Panc1 (cell line): Measurements from ENCODE around the gene CDK8. TPM values are rescaled to one million over a fixed set of nuclear protein-coding genes. Genes with fewer than 3 reads are reported as not detected.
"Not testable (repeated sequence)": the region's sequence is repeated elsewhere in the genome, so short reads cannot be mapped to it uniquely, and the experiment has no call there.

Experiments used
- ATAC-seq: fragments of 200-7000 bp; cut with Tn5 transposase; 2 replicates; pipeline ENCODE4 v1.9.1; 2020; ENCODE audit warnings: mild to moderate bottlenecking, moderate library complexity
- BruUV-seq: library from RNA; stranded (reverse); fragments of 400-500 nt; replicated peaks from 2 replicates; lab custom pipeline; 2021; lab: Mats Ljungman, UMichigan
- CTCF ChIA-PET: fragments of 300-600 bp; sonication (Branson Sonifier 250); formaldehyde crosslinking; loops from one replicate; lab custom pipeline; 2022; ENCODE audit warnings: antibody characterized with exemption; lab: Charles Lee
- POLR2A ChIA-PET: fragments of 300-600 bp; sonication (Branson Sonifier 250); formaldehyde crosslinking; loops from one replicate; lab custom pipeline; 2022; ENCODE audit warnings: antibody characterized with exemption; lab: Charles Lee
- DNase-seq: peaks from one replicate; pipeline ENCODE4 v3.0.0-alpha.2; 2010; ENCODE audit warnings: low read depth, low spot score
- H3K27ac ChIP-seq: 2 replicates; pipeline ENCODE4 v1.5.1; 2011; ENCODE audit warnings: mild to moderate bottlenecking, low read length, inconsistent platforms
- H3K27me3 ChIP-seq: fragments of 200-500 bp; sonication (Bioruptor generic); 2 replicates; pipeline ENCODE4 v1.6.0; 2014; ENCODE audit warnings: low read length, inconsistent platforms; ENCODE audit not compliant: control insufficient read depth, insufficient read depth
- H3K36me3 ChIP-seq: fragments of 200-500 bp; sonication (Bioruptor generic); 2 replicates; pipeline ENCODE4 v1.5.1; 2014; ENCODE audit warnings: inconsistent platforms, mild to moderate bottlenecking, low read length, moderate library complexity; ENCODE audit not compliant: control insufficient read depth, insufficient read depth
- H3K4me1 ChIP-seq: 2 replicates; pipeline ENCODE4 v1.5.1; 2011; ENCODE audit warnings: inconsistent platforms, mild to moderate bottlenecking, low read length, moderate library complexity; ENCODE audit not compliant: control insufficient read depth, insufficient read depth
- H3K4me3 ChIP-seq, 2 experiments: 2 replicates each; pipeline ENCODE4 v1.5.1; 2011 to 2012; ENCODE audit warnings: low read depth in 2 of 2, low read length in 2 of 2, mild to moderate bottlenecking in 2 of 2, inconsistent platforms in 1 of 2, moderate library complexity in 1 of 2
- H3K9me3 ChIP-seq: fragments of 200-500 bp; sonication (Bioruptor generic); 2 replicates; pipeline ENCODE4 v1.5.1; 2014; ENCODE audit warnings: low read depth, mild to moderate bottlenecking, inconsistent platforms, low read length, moderate library complexity; ENCODE audit not compliant: control insufficient read depth, insufficient read depth
- CTCF ChIP-seq: fragments of 450-650 bp; IDR thresholded peaks from 2 replicates; pipeline ENCODE4 v1.5.1; 2017; ENCODE audit warnings: mild to moderate bottlenecking
- POLR2AphosphoS5 ChIP-seq: IDR thresholded peaks from 2 replicates; pipeline ENCODE4 v1.6.1; 2012; ENCODE audit warnings: mild to moderate bottlenecking, low read depth, low read length, moderate library complexity
- REST ChIP-seq, 2 experiments: IDR thresholded peaks; 2 replicates each; pipeline ENCODE4 v1.6.1; 2011 to 2012; ENCODE audit warnings: low read depth in 2 of 2, control low read depth in 1 of 2, low read length in 1 of 2, mild to moderate bottlenecking in 1 of 2, moderate library complexity in 1 of 2; ENCODE audit not compliant: insufficient read depth in 1 of 2
- SIN3A ChIP-seq: IDR thresholded peaks from 2 replicates; pipeline ENCODE4 v1.6.1; 2012; ENCODE audit warnings: low read depth, mild to moderate bottlenecking, low read length, moderate library complexity, borderline replicate concordance; ENCODE audit not compliant: insufficient read depth
- TCF7L2 ChIP-seq: IDR thresholded peaks from 2 replicates; pipeline ENCODE4 v1.6.1; 2011; ENCODE audit warnings: mild to moderate bottlenecking, low read depth, low read length, inconsistent platforms
- in situ Hi-C: cut with HindIII; loops from 2 replicates; pipeline ENCODE4 v1.10.0; 2016; ENCODE audit warnings: low sequenced_read_pairs, low pct_unique_long_range_greater_than_20kb
- intact Hi-C: fragments of 100-400 bp; cut with micrococcal nuclease; formaldehyde crosslinking; loops from one replicate; pipeline ENCODE4 v1.10.0; 2022; ENCODE audit not compliant: unreplicated experiment
- total RNA-seq: library from RNA; stranded (reverse); gene quantifications from one replicate; pipeline ENCODE4 v1.2.1, GENCODE V29; 2021; ENCODE audit not compliant: unreplicated experiment

The CDK8 gene
- total RNA-seq, 1 experiment from 2014 or later: 14.9 TPM

GRCh38 chr13:26280295-26280694, 26.4 kb downstream of the CDK8 start:
- H3K27me3 ChIP-seq: no peaks in the 10 kb centered on the region
- ChIA-PET CTCF (no interaction called here), POLR2A (no interaction called here)
- H3K4me3 ChIP-seq: no peak overlapping the region
- in situ Hi-C loops: no loop called here
- no peak for TF ChIP-seq POLR2AphosphoS5
- no peak for TF ChIP-seq SIN3A
- no peak for TF ChIP-seq REST (IDR thresholded peaks at IDR 0.05; ENCODE audit: insufficient read depth in 1 of 2, low read depth in 2 of 2, low read length in 1 of 2)
- no peak for TF ChIP-seq CTCF
- TF ChIP-seq TCF7L2: no peak
- ATAC-seq (no peak), DNase-seq (no peak)
- no peak overlapping the region for H3K27ac ChIP-seq
- intact Hi-C loops: no loop called here
- H3K36me3 ChIP-seq: no peaks in the 10 kb centered on the region
- no peaks in the 10 kb centered on the region for H3K9me3 ChIP-seq
- peaks cover 5% of the 10 kb centered on the region for H3K4me1 ChIP-seq
- no TSS peak for BruUV-seq

- no peak for ATAC-seq
- POLR2A ChIA-PET: no interaction called here
- TF ChIP-seq POLR2AphosphoS5 (no peak), TCF7L2 (no peak), REST (IDR thresholded peaks at IDR 0.05; ENCODE audit: insufficient read depth in 1 of 2, low read depth in 2 of 2, low read length in 1 of 2) (no peak)
Observed at GRCh38 chr13:26280822-26281221, 26.9 kb downstream of the CDK8 start.

GRCh38 chr13:26285911-26286310, 32.0 kb downstream of the CDK8 start:
- H3K4me3 ChIP-seq, BruUV-seq, H3K27me3 ChIP-seq, ATAC-seq, CTCF ChIA-PET, H3K9me3 ChIP-seq, in situ Hi-C loops, H3K36me3 ChIP-seq, POLR2A ChIA-PET, H3K4me1 ChIP-seq, intact Hi-C loops, H3K27ac ChIP-seq, DNase-seq: not testable (repeated sequence)

More at GRCh38 chr13:26280822-26281221, 26.9 kb downstream of the CDK8 start:
- Histone ChIP-seq H3K9me3 (no peaks in the 10 kb centered on the region), H3K27ac (no peak overlapping the region), H3K27me3 (no peaks in the 10 kb centered on the region), H3K4me1 (peaks cover 5% of the 10 kb centered on the region), H3K36me3 (no peaks in the 10 kb centered on the region), H3K4me3 (no peak overlapping the region)
- in situ Hi-C loops: no loop called here
- BruUV-seq: no TSS peak
- CTCF ChIA-PET: no interaction called here
- no peak for DNase-seq
- intact Hi-C loops: no loop called here

GRCh38 chr13:26288838-26289237, 34.9 kb downstream of the CDK8 start:
- H3K4me3 ChIP-seq, POLR2A ChIA-PET, H3K9me3 ChIP-seq, intact Hi-C loops, H3K4me1 ChIP-seq, DNase-seq, H3K27me3 ChIP-seq, BruUV-seq, CTCF ChIA-PET, H3K36me3 ChIP-seq, ATAC-seq, in situ Hi-C loops, H3K27ac ChIP-seq: not testable (repeated sequence)
